GM12892 (cell line): Measurements from ENCODE around the gene TTC19.

Source experiments
- POLR2A ChIP-seq: IDR thresholded peaks from 2 replicates; pipeline ENCODE4 v1.6.1; 2011; ENCODE audit warnings: low read depth, low read length, control low read depth
- TAF1 ChIP-seq: IDR thresholded peaks from 2 replicates; pipeline ENCODE4 v1.6.1; 2011; ENCODE audit warnings: low read depth, mild to moderate bottlenecking, control low read depth, low read length, borderline replicate concordance

DNA sequence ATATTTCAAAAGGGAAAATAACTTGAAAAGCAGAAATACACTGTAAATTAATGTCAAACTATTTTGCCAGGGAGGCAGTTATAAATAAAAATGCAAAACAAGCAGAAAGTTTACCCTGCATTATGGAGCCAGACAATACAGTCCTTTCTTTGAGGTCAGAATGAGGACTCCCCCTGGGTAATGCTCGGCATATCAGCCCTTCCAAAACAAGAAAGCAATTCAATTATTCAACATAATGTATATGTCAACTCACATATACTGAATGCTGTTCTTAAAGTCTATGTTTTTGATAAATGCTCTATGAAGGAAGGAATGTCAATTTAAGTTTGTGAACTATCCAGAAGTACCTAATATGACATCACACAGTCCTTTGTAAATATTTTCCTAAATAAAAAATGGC, 72.4 kb downstream of the TTC19 start:
- TF ChIP-seq TAF1 (no peak), POLR2A (no peak)
